Cardiac fibroblast (primary cell): ENCODE measurements around the gene SPTBN1.
A peak's percentile ranks its signal among the peaks of the same experiment; 100 is the strongest.

ENCODE experiments used
- DNase-seq, 2 donors: peaks; one replicate each; pipeline versions ENCODE4 v3.0.0 to v3.0.0-alpha.2; 2010; ENCODE audit warnings: low read depth in 2 of 2
- H3K4me3 ChIP-seq, 2 donors: replicated peaks in 1 of 2; 1 replicate in 1 of 2; 2 replicates in 1 of 2; pipeline ENCODE4 v1.5.1; 2011; ENCODE audit warnings: low read depth in 2 of 2, low read length in 2 of 2, mild to moderate bottlenecking in 2 of 2, moderate library complexity in 1 of 2
- CTCF ChIP-seq: IDR thresholded peaks from one replicate; pipeline ENCODE4 v1.5.1; 2011; ENCODE audit warnings: low read depth, mild to moderate bottlenecking, low read length, inconsistent platforms

Gene SPTBN1

DNA sequence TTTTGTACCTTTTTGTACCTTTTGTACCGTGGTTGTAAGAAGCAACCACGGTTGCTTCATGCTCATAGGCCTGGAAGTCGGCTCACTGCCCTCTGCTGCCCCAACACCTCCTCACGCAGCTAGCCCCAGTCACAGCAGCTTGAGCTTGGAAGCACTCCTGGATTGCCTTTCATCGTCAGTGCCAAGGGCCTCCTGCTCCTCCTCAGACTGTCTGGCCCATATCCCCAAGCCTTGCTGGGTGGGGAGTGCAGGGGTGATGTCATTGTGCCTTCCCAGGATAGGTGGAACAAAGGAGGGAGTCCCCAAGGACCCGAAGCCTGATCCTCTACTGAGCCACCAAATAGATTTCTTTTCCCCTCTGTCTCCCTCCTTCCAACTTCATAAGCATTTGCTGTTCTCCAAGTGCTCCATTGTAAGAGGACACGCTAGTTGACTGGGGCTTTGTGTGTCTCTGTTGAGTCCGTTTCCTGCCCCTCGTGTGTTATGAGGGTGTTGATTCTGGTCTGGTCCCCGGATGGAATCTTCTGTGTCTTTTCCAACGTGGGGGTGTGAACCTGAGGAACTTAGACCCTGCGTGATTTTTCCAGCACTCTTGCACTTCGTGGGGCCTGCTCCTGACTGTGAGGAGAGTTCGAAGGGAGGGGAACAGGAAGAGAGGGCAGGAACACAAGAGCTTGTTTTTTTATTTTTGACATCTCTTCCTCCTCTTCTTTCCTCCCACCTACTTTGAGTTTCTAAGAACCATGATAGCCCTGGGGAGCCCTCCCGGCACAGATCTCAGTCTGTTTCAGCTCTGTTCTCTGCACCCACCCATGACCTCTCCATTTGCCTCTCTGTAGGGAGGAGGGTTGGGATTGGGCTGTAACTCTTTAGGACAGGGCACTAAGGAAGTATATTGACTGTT, 140.1 kb downstream of the SPTBN1 start:
- DNase-seq, result peak; percentile 53 to 83
- TF ChIP-seq CTCF, result peak; percentile 17
- no peak overlapping the region for H3K4me3 ChIP-seq

DNA sequence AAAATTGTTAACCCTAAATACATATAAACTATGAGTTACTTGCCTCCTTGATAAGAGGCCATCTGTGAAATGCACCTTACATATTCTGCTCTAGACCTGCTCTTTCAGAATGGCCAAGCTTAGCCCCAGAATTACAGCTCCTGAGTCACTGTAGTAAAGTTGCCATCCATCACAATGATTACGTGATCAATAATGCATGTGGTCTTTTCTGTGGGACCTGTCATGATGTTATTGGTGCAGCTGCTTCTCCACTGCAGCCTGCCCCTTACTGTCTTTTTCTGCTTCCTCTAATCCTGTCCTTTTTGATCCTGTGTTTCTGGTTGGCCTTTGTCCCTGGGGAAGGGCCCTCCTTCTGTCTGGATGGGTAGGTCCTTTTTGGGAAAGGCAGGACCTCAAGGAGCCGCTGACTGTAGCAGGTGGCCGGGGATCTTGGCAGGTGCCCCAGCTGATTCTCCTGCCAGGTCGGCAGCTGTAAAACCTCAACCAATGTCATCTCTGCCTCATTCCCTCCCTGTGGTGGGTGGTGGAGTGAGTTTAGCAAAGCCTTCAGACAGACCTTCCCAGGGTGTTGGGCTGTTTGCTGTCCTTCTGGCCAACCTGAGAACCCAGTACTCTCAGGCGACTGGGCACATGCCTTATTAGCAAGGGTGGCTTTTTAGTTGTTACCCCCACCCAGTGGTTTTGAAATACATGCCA, 141.2 kb downstream of the SPTBN1 start:
- DNase-seq, result peak; percentile 51 to 59
- TF ChIP-seq CTCF, result no peak
- no peak overlapping the region for H3K4me3 ChIP-seq

- no peak for DNase-seq
- H3K4me3 ChIP-seq, result no peak overlapping the region
- no peak for TF ChIP-seq CTCF
Measured at GRCh38 chr2:54598347-54599325, 142.5 kb downstream of the SPTBN1 start.

- H3K4me3 ChIP-seq, result no peak overlapping the region
- TF ChIP-seq CTCF, result no peak
- DNase-seq, result no peak
Measured at GRCh38 chr2:54599326-54599710, 143.2 kb downstream of the SPTBN1 start.

- TF ChIP-seq CTCF, result no peak
- peak in 1 of 2 donors; percentile 58 for DNase-seq
- H3K4me3 ChIP-seq, result no peak overlapping the region
Measured at GRCh38 chr2:54599914-54600313, 143.8 kb downstream of the SPTBN1 start.

DNA sequence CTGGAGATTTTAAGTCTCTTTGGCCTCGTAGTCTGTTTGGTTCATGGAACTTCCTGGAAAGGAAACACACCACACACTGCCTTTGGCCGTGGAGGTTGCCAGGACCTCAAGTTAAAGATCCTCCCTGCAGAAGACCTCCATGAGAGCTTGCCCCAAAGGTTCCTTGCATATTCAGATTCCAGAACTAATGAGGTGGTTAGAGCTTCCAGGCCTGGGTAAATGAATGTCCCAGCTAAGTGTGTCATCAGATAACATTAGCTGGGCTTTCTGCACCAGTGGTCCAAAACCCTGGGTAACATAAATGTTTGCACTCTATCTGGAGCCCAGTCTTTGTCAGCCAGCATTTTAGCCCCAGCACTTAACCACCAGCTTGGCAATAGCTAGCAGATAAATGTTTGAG, 145.2 kb downstream of the SPTBN1 start:
- H3K4me3 ChIP-seq, result no peak overlapping the region
- DNase-seq, result no peak
- TF ChIP-seq CTCF, result no peak
